Measurements from ENCODE around the gene TOP1.
A peak's percentile ranks its signal among the peaks of the same experiment; 100 is the strongest.

Gene TOP1

DNA sequence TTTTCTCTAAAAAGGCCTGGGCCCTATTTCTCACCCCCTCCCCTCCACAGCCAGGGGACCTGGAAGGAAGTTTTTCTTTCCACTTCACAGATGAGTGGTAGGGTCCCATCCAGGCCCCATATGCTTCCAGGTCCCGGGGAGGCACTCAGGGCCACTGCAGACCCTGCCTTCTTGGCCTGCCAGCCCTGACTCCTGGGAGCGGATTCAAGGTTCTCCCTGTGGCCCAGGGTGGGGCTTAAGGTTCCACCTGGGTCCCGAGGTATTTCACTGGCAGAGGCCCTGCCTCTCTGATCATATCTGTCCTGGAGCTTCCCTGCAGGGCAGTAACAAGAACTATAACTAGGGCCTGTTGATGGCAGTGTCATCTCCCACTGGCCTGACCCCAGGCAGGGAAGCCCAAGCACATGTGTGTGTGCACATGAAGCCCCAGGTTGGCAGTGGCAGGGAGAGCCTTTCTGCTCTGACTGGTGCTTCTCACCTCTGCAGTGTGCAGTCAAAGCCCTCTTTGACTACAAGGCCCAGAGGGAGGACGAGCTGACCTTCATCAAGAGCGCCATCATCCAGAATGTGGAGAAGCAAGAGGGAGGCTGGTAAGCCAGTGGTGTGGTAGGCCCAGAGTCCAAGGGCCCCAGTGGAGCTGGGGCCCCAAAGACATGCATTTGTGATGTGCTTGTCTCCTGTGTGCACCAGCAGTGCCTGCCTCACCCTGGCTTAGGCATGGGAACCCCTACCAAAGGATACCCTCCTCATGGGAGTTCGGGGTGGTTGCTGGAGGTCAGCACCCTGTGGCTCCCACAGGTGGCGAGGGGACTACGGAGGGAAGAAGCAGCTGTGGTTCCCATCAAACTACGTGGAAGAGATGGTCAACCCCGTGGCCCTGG lies 139.9 kb downstream of the TOP1 start:
- no peak for DNase-seq (ENCODE audit: low read depth in 3 of 3)

GRCh38 chr20:41169162-41169690 lies 140.6 kb downstream of the TOP1 start:
- no peak for DNase-seq (ENCODE audit: low read depth in 3 of 3)

DNA sequence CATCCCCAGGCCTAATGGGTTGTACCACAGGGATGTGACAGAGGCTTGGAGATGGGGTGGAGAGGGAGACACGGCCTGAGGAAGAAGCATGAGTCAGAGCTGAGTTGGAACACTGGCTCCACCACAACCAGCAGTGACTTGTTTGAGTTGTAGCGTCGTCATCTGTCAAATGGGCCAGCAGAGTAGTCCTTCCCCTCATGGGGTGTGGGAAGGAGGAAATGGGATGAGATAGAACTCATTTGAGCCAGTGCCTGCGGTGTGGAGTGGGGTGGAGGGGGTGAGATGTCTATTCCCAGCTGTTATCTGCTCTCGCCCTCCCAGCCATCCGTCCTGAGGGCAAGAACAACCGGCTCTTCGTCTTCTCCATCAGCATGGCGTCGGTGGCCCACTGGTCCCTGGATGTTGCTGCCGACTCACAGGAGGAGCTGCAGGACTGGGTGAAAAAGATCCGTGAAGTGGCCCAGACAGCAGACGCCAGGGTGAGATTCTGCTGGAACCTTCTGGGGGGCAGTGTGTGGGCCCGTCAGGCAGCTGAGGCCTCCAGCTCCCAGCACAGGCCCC lies 141.2 kb downstream of the TOP1 start:
- no peak for DNase-seq (ENCODE audit: low read depth in 3 of 3)

- no peak for DNase-seq (ENCODE audit: low read depth in 3 of 3)
Observed at GRCh38 chr20:41170386-41171105, 141.9 kb downstream of the TOP1 start.

GRCh38 chr20:41171736-41172295 lies 143.2 kb downstream of the TOP1 start:
- no peak for DNase-seq (ENCODE audit: low read depth in 3 of 3)

DNA sequence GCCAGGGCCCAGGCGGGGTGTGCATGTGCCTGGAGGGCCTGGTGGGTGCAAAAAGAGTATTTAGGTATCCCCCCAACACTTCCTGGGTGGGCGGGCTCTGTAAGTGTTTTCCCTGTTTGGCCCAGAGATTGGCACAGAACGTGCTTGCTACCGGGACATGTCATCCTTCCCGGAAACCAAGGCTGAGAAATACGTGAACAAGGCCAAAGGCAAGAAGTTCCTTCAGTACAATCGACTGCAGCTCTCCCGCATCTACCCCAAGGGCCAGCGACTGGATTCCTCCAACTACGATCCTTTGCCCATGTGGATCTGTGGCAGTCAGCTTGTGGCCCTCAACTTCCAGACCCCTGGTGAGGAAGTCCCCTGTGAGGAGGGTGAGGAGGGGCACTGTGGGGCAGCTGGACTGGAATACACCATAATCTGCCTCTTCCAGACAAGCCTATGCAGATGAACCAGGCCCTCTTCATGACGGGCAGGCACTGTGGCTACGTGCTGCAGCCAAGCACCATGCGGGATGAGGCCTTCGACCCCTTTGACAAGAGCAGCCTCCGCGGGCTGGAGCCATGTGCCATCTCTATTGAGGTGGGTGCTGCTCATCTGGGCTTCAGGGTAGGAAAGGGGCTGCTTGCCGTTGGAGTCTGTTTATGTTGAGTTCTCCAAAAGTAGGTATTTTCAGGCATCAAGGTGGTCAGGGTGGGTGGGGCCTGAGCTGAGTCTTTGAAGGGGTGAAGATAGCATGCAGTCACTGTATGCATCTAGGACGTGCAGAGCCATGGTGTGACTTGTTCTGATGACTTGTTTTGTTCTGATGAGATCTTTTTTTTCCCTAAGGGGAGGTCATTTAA lies 143.9 kb downstream of the TOP1 start:
- no peak for DNase-seq (ENCODE audit: low read depth in 3 of 3)

DNA sequence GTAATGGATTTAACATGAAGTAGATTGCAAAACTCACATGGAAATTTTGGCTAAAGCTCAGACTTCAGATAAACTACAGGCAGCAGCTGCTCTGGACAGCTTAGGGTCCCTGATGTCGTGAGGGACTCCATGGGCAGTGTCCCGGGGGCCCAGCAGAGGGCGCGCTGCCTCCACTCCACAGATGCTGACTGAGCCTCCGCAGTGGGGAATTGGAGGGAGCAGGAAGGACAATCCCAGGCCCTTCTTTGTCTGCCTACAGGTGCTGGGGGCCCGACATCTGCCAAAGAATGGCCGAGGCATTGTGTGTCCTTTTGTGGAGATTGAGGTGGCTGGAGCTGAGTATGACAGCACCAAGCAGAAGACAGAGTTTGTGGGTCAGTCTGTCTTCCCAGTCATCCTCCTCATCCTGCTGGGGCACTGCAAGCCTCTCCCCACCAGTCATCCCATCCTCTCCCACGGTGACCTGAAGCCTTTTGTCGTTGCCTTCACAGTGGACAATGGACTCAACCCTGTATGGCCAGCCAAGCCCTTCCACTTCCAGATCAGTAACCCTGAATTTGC lies 144.6 kb downstream of the TOP1 start:
- peak; percentile 32 to 50 (median 37) for DNase-seq (ENCODE audit: low read depth in 3 of 3)

DNA sequence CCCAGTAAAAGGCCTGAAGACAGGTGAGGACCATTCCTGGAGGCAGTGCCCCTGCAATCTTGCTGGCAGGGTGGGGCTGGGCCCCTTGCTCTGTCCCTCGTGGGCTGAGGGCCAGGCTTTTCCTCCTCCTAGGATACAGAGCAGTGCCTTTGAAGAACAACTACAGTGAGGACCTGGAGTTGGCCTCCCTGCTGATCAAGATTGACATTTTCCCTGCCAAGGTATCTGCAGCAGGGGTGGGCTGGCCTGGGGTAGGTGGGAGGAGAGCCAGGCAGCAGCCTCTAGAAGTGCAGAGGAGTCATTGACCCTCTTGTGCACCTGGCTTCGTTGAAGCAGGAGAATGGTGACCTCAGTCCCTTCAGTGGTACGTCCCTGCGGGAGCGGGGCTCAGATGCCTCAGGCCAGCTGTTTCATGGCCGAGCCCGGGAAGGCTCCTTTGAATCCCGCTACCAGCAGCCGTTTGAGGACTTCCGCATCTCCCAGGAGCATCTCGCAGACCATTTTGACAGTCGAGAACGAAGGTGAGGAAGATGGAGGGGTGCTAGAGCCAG lies 145.2 kb downstream of the TOP1 start:
- no peak for DNase-seq (ENCODE audit: low read depth in 3 of 3)
